CD4-positive, alpha-beta T cell (primary cell): ENCODE results near the gene ADAMTS20. TPM values are rescaled to one million over a fixed set of nuclear protein-coding genes. Genes with fewer than 3 reads are reported as not detected.

Experiments used
- ATAC-seq: fragments of 200-7000 bp; cut with Tn5 transposase; one replicate; pipeline ENCODE4 v1.10.0; 2022; ENCODE audit warnings: mild to moderate bottlenecking; ENCODE audit not compliant: poor library complexity
- CTCF ChIA-PET: fragments of 350-600 bp; sonication (Branson Sonifier 250); formaldehyde crosslinking; loops from one replicate; lab custom pipeline; 2021; ENCODE audit warnings: antibody characterized with exemption, inconsistent platforms; lab: Charles Lee
- POLR2A ChIA-PET: fragments of 350-600 bp; sonication (Branson Sonifier 250); formaldehyde crosslinking; loops from one replicate; lab custom pipeline; 2021; ENCODE audit warnings: antibody characterized with exemption, inconsistent platforms; lab: Charles Lee
- DNase-seq, 14 experiments: peaks; one replicate each; pipeline ENCODE4 v3.0.0-alpha.2; 2013 to 2020; ENCODE audit warnings: mixed read lengths in 2 of 14
- H3K27ac ChIP-seq, 2 donors: one replicate each; pipeline versions ENCODE4 v1.5.1 to v1.7.0; 2013; ENCODE audit warnings: low read length in 2 of 2, low read depth in 1 of 2, mild to moderate bottlenecking in 1 of 2
- H3K27me3 ChIP-seq, 2 experiments: 1 replicate in 1 of 2; 2 replicates in 1 of 2; pipeline versions ENCODE4 v1.6.1 to v1.7.0; 2013; ENCODE audit warnings: low read length in 2 of 2, control low read depth in 1 of 2, mild to moderate bottlenecking in 1 of 2, moderate library complexity in 1 of 2; ENCODE audit not compliant: insufficient read depth in 2 of 2, control insufficient read depth in 1 of 2
- H3K36me3 ChIP-seq: one replicate; pipeline ENCODE4 v1.6.1; 2013; ENCODE audit warnings: low read length, control low read depth; ENCODE audit not compliant: insufficient read depth
- H3K4me1 ChIP-seq: one replicate; pipeline ENCODE4 v1.6.1; 2013; ENCODE audit warnings: low read length, control low read depth; ENCODE audit not compliant: insufficient read depth
- H3K4me3 ChIP-seq: one replicate; pipeline ENCODE4 v1.5.1; 2013; ENCODE audit warnings: mild to moderate bottlenecking, low read length, moderate library complexity
- H3K9me3 ChIP-seq, 2 experiments: 1 replicate in 1 of 2; 2 replicates in 1 of 2; pipeline versions ENCODE4 v1.6.1 to v1.7.0; 2013; ENCODE audit warnings: low read length in 2 of 2, mild to moderate bottlenecking in 2 of 2, control low read depth in 1 of 2, moderate library complexity in 1 of 2; ENCODE audit not compliant: control insufficient read depth in 1 of 2, insufficient read depth in 1 of 2
- H3K27ac Mint-ChIP-seq: one replicate; pipeline ENCODE4 v1.8.0; 2020; ENCODE audit warnings: mixed read lengths
- H3K27me3 Mint-ChIP-seq: one replicate; pipeline ENCODE4 v1.8.0; 2021; ENCODE audit warnings: mixed read lengths
- H3K36me3 Mint-ChIP-seq: one replicate; pipeline ENCODE4 v1.8.0; 2021; ENCODE audit warnings: low read depth, mixed read lengths
- H3K4me1 Mint-ChIP-seq: one replicate; pipeline ENCODE4 v1.8.0; 2021; ENCODE audit warnings: low read depth, mixed read lengths
- H3K4me3 Mint-ChIP-seq: one replicate; pipeline ENCODE4 v1.8.0; 2020; ENCODE audit warnings: mild to moderate bottlenecking, mixed read lengths
- H3K9me3 Mint-ChIP-seq: one replicate; pipeline ENCODE4 v1.8.0; 2020; ENCODE audit warnings: mixed read lengths
- intact Hi-C, 2 experiments: fragments of 100-400 bp; cut with DNase I in 1 of 2; cut with micrococcal nuclease in 1 of 2; formaldehyde crosslinking; loops; one replicate each; pipeline versions ENCODE4 v1.15.1 to v1.9.0; 2023 to 2025; cut with DNase I, micrococcal nuclease
- total RNA-seq, 174 experiments: library from RNA in 2 of 174; stranded (reverse) in 2 of 174; gene quantifications; one replicate each; pipeline ENCODE4 v1.2.3 and lab custom pipeline; 2021 to 2026
- TF ChIP-seq, protein P1 (sequence below): fragments of 200-600 bp; IDR thresholded peaks from one replicate; pipeline ENCODE4 v1.8.0; 2022; ENCODE audit warnings: antibody characterized with exemption, mild to moderate bottlenecking

Gene ADAMTS20
- total RNA-seq, 2 experiments from 2014 or later, result not detected

GRCh38 chr12:43556057-43556456 lies 4.1 kb upstream of the ADAMTS20 start:
- H3K9me3 ChIP-seq, result peaks cover 10 to 15% of the 10 kb centered on the region in 2 experiments
- peaks cover 18 to 20% of the 10 kb centered on the region in 2 experiments for H3K27me3 ChIP-seq
- ChIA-PET CTCF (no interaction called here), POLR2A (no interaction called here)
- H3K4me3 ChIP-seq, result no peak overlapping the region
- intact Hi-C loops, result no loop called here
- no peak overlapping the region for H3K27ac ChIP-seq
- no peak overlapping the region for H3K4me3 Mint-ChIP-seq
- H3K27ac Mint-ChIP-seq, result no peak overlapping the region
- no peaks in the 10 kb centered on the region for H3K4me1 Mint-ChIP-seq
- DNase-seq, result no peak
- TF ChIP-seq, protein P1, sequence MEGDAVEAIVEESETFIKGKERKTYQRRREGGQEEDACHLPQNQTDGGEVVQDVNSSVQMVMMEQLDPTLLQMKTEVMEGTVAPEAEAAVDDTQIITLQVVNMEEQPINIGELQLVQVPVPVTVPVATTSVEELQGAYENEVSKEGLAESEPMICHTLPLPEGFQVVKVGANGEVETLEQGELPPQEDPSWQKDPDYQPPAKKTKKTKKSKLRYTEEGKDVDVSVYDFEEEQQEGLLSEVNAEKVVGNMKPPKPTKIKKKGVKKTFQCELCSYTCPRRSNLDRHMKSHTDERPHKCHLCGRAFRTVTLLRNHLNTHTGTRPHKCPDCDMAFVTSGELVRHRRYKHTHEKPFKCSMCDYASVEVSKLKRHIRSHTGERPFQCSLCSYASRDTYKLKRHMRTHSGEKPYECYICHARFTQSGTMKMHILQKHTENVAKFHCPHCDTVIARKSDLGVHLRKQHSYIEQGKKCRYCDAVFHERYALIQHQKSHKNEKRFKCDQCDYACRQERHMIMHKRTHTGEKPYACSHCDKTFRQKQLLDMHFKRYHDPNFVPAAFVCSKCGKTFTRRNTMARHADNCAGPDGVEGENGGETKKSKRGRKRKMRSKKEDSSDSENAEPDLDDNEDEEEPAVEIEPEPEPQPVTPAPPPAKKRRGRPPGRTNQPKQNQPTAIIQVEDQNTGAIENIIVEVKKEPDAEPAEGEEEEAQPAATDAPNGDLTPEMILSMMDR, result no peak
- H3K27me3 Mint-ChIP-seq, result peaks cover 28% of the 10 kb centered on the region
- ATAC-seq, result no peak
- peaks cover 4% of the 10 kb centered on the region for H3K36me3 Mint-ChIP-seq
- peaks cover 23% of the 10 kb centered on the region for H3K9me3 Mint-ChIP-seq
- no peaks in the 10 kb centered on the region for H3K36me3 ChIP-seq
- H3K4me1 ChIP-seq, result no peaks in the 10 kb centered on the region

GRCh38 chr12:43551279-43551970 lies 578 bp downstream of the ADAMTS20 start:
- ChIA-PET POLR2A (no interaction called here), CTCF (no interaction called here)
- TF ChIP-seq, protein P1, result no peak
- Mint-ChIP-seq H3K9me3 (peaks cover 14% of the 10 kb centered on the region), H3K27ac (no peak overlapping the region), H3K27me3 (peaks cover 56% of the 10 kb centered on the region), H3K4me3 (no peak overlapping the region), H3K36me3 (peaks cover 4% of the 10 kb centered on the region), H3K4me1 (no peaks in the 10 kb centered on the region)
- intact Hi-C loops, result no loop called here
- no peak overlapping the region for H3K27ac ChIP-seq
- no peaks in the 10 kb centered on the region for H3K4me1 ChIP-seq
- no peak overlapping the region for H3K4me3 ChIP-seq
- peaks cover 10 to 23% of the 10 kb centered on the region in 2 experiments for H3K9me3 ChIP-seq
- no peak for DNase-seq
- no peak for ATAC-seq
- peaks cover 23 to 27% of the 10 kb centered on the region in 2 experiments for H3K27me3 ChIP-seq
- H3K36me3 ChIP-seq, result no peaks in the 10 kb centered on the region

DNA sequence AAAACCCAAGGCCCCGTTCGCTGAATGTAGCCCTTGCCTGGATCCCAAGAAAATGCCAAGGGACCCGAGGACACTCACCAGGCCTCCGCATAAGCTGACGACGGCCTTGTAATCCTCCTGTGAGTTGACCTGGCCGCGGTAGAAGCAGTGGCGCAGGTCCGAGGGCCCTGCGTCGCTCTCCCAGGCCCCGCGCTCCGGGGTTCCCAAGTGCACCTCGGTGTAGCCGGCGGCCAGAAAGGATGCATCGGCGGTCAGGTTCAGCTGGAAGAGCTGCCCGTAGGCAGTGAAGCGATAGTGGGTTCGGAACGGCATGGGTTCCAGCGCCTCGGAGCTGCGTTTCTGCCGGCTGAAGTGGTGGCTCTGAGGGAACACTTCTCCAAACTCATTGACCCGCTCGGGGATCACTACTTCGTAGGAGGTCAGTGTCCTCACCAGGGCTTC lies 1.2 kb downstream of the ADAMTS20 start:
- peak in 1 of 14 experiments; percentile 2 for DNase-seq
- H3K27ac Mint-ChIP-seq, result no peak overlapping the region
- H3K9me3 Mint-ChIP-seq, result peaks cover 13% of the 10 kb centered on the region
- ChIA-PET POLR2A (no interaction called here), CTCF (no interaction called here)
- Histone ChIP-seq H3K9me3 (peaks cover 9 to 23% of the 10 kb centered on the region in 2 experiments), H3K4me1 (no peaks in the 10 kb centered on the region), H3K4me3 (no peak overlapping the region), H3K36me3 (no peaks in the 10 kb centered on the region), H3K27me3 (peaks cover 23 to 27% of the 10 kb centered on the region in 2 experiments), H3K27ac (no peak overlapping the region)
- no peaks in the 10 kb centered on the region for H3K4me1 Mint-ChIP-seq
- peaks cover 4% of the 10 kb centered on the region for H3K36me3 Mint-ChIP-seq
- ATAC-seq, result no peak
- peaks cover 56% of the 10 kb centered on the region for H3K27me3 Mint-ChIP-seq
- TF ChIP-seq, protein P1, result no peak
- H3K4me3 Mint-ChIP-seq, result no peak overlapping the region
- intact Hi-C loops, result no loop called here
